IPS-11a (cell line): Measurements from ENCODE around the gene SLC7A1.

ENCODE experiments used
- H3K4me3 ChIP-seq: one replicate; pipeline ENCODE4 v1.5.1; 2013; ENCODE audit warnings: low read depth, low read length, control low read depth

SLC7A1 gene

GRCh38 chr13:29562786-29563438 lies 32.6 kb downstream of the SLC7A1 start:
- no peak overlapping the region for H3K4me3 ChIP-seq

GRCh38 chr13:29561918-29562317 lies 33.6 kb downstream of the SLC7A1 start:
- no peak overlapping the region for H3K4me3 ChIP-seq

GRCh38 chr13:29556742-29557141 lies 38.7 kb downstream of the SLC7A1 start:
- no peak overlapping the region for H3K4me3 ChIP-seq

- H3K4me3 ChIP-seq: no peak overlapping the region
Measured at GRCh38 chr13:29551214-29551613, 44.3 kb downstream of the SLC7A1 start.

GRCh38 chr13:29550430-29550988 lies 45.0 kb downstream of the SLC7A1 start:
- no peak overlapping the region for H3K4me3 ChIP-seq

GRCh38 chr13:29548722-29549121 lies 46.8 kb downstream of the SLC7A1 start:
- no peak overlapping the region for H3K4me3 ChIP-seq

- H3K4me3 ChIP-seq: no peak overlapping the region
Measured at GRCh38 chr13:29547153-29547552, 48.3 kb downstream of the SLC7A1 start.

GRCh38 chr13:29546662-29547061 lies 48.8 kb downstream of the SLC7A1 start:
- no peak overlapping the region for H3K4me3 ChIP-seq

GRCh38 chr13:29545988-29546387 lies 49.5 kb downstream of the SLC7A1 start:
- no peak overlapping the region for H3K4me3 ChIP-seq

- H3K4me3 ChIP-seq: no peak overlapping the region
Measured at GRCh38 chr13:29543230-29544215, 52.0 kb downstream of the SLC7A1 start.

GRCh38 chr13:29542381-29542780 lies 53.1 kb downstream of the SLC7A1 start:
- H3K4me3 ChIP-seq: no peak overlapping the region

GRCh38 chr13:29541400-29541799 lies 54.1 kb downstream of the SLC7A1 start:
- H3K4me3 ChIP-seq: no peak overlapping the region

- no peak overlapping the region for H3K4me3 ChIP-seq
Measured at GRCh38 chr13:29540799-29541198, 54.7 kb downstream of the SLC7A1 start.

- no peak overlapping the region for H3K4me3 ChIP-seq
Measured at GRCh38 chr13:29540334-29540733, 55.2 kb downstream of the SLC7A1 start.

- H3K4me3 ChIP-seq: no peak overlapping the region
Measured at GRCh38 chr13:29539856-29540255, 55.6 kb downstream of the SLC7A1 start.

- H3K4me3 ChIP-seq: no peak overlapping the region
Measured at GRCh38 chr13:29538652-29539040, 56.8 kb downstream of the SLC7A1 start.

GRCh38 chr13:29537736-29538651 lies 57.5 kb downstream of the SLC7A1 start:
- no peak overlapping the region for H3K4me3 ChIP-seq

GRCh38 chr13:29536853-29537252 lies 58.6 kb downstream of the SLC7A1 start:
- H3K4me3 ChIP-seq: no peak overlapping the region

GRCh38 chr13:29535663-29536655 lies 59.5 kb downstream of the SLC7A1 start:
- no peak overlapping the region for H3K4me3 ChIP-seq

- no peak overlapping the region for H3K4me3 ChIP-seq
Measured at GRCh38 chr13:29534083-29534482, 61.4 kb downstream of the SLC7A1 start.
